Osteocyte (in vitro differentiated cells): ENCODE measurements around the gene UBE2U. TPM values are rescaled to one million over a fixed set of nuclear protein-coding genes. Genes with fewer than 3 reads are reported as not detected.

Experiments used
- DNase-seq: peaks from one replicate; pipeline ENCODE4 v3.0.0; 2021; ENCODE audit warnings: mixed read lengths; ENCODE audit not compliant: unreplicated experiment; ENCODE audit errors: extremely low spot score
- H3K27ac Mint-ChIP-seq: one replicate; pipeline ENCODE4 v1.8.0; 2021; ENCODE audit warnings: mild to moderate bottlenecking, mixed read lengths; ENCODE audit not compliant: unreplicated experiment
- H3K27me3 Mint-ChIP-seq: one replicate; pipeline ENCODE4 v1.8.0; 2021; ENCODE audit warnings: mixed read lengths; ENCODE audit not compliant: unreplicated experiment
- H3K36me3 Mint-ChIP-seq: one replicate; pipeline ENCODE4 v1.8.0; 2021; ENCODE audit warnings: mixed read lengths; ENCODE audit not compliant: unreplicated experiment
- H3K4me1 Mint-ChIP-seq: one replicate; pipeline ENCODE4 v1.8.0; 2021; ENCODE audit warnings: mixed read lengths; ENCODE audit not compliant: unreplicated experiment
- H3K4me3 Mint-ChIP-seq: one replicate; pipeline ENCODE4 v1.8.0; 2021; ENCODE audit warnings: mild to moderate bottlenecking, moderate library complexity, mixed read lengths; ENCODE audit not compliant: unreplicated experiment
- H3K9me3 Mint-ChIP-seq: one replicate; pipeline ENCODE4 v1.8.0; 2021; ENCODE audit warnings: mixed read lengths; ENCODE audit not compliant: unreplicated experiment
- total RNA-seq: library from RNA; stranded (reverse); gene quantifications from 2 replicates; pipeline ENCODE4 v1.2.1, GENCODE V29; 2021
- TF ChIP-seq, protein P1 (sequence below): fragments of 200-600 bp; sonication (generic); IDR thresholded peaks from 2 replicates; pipeline ENCODE4 v1.5.0; 2021; ENCODE audit warnings: antibody characterized with exemption, mild to moderate bottlenecking, moderate library complexity

Gene UBE2U
- total RNA-seq, 1 donor from 2014 or later = not detected

DNA sequence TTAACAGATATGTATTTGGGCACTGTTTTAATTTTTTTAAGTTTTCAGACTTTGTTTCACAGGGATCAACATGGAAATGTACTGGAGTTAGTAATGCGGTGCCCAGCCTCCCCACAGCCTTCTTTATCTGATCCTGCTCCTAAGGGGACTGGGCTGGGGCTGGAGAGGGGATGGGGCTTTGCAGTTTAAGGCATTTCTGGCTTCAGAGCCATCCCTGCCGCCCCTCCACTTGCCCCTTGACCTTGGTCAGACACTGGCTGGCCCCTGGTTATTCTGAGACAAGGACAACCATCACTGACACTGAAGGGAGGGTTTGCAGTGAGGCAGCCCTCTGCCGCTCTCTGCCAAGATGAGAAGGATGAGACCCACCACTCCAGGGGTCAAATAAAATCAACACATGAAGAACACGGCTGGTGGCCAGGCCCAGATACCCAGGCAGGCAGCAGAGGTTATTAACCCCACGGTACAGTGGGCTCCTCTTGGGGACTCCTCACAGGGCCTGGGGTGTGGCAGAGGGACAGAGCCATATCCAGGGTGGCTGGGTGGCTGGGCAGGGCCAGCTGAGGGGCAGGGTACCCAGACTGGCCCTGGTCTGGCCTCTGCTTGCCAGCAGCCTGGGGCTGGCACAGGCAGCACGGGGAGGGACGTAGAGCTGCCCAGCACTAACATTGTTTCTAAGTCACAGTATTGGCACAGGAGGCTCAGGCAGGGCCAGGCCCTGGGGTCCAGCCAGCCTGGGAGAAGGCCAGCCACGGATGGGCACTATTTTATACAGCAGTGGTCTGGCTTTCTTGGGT lies 7.2 kb upstream of the UBE2U start:
- Mint-ChIP-seq H3K27me3 (no peaks in the 10 kb centered on the region), H3K4me3 (no peak overlapping the region), H3K4me1 (peaks cover 14% of the 10 kb centered on the region), H3K9me3 (no peaks in the 10 kb centered on the region), H3K36me3 (no peaks in the 10 kb centered on the region), H3K27ac (no peak overlapping the region)
- TF ChIP-seq, protein P1, sequence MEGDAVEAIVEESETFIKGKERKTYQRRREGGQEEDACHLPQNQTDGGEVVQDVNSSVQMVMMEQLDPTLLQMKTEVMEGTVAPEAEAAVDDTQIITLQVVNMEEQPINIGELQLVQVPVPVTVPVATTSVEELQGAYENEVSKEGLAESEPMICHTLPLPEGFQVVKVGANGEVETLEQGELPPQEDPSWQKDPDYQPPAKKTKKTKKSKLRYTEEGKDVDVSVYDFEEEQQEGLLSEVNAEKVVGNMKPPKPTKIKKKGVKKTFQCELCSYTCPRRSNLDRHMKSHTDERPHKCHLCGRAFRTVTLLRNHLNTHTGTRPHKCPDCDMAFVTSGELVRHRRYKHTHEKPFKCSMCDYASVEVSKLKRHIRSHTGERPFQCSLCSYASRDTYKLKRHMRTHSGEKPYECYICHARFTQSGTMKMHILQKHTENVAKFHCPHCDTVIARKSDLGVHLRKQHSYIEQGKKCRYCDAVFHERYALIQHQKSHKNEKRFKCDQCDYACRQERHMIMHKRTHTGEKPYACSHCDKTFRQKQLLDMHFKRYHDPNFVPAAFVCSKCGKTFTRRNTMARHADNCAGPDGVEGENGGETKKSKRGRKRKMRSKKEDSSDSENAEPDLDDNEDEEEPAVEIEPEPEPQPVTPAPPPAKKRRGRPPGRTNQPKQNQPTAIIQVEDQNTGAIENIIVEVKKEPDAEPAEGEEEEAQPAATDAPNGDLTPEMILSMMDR = no peak
- no peak for DNase-seq

DNA sequence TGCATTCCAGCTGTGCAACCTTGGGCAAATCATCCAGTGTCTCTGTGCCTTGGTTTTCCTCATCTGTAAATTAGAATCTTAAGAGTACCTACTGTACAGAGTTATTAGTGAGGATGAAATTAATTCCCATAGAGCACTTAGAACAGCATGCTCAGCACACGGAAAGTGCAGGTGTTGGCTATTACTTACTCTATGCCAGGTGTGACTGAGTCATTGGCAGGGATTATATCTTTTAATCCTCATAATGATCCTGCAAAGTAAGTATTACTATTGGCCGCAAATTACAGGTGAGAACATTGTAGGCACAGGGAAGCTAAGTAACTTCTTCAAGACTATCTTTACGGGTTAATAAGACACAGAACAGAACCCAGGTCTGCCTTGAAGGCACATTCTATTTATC lies 6.3 kb upstream of the UBE2U start:
- H3K27me3 Mint-ChIP-seq = no peaks in the 10 kb centered on the region
- TF ChIP-seq, protein P1 = no peak
- DNase-seq = no peak
- no peaks in the 10 kb centered on the region for H3K9me3 Mint-ChIP-seq
- H3K4me3 Mint-ChIP-seq = no peak overlapping the region
- no peak overlapping the region for H3K27ac Mint-ChIP-seq
- peaks cover 14% of the 10 kb centered on the region for H3K4me1 Mint-ChIP-seq
- H3K36me3 Mint-ChIP-seq = no peaks in the 10 kb centered on the region

DNA sequence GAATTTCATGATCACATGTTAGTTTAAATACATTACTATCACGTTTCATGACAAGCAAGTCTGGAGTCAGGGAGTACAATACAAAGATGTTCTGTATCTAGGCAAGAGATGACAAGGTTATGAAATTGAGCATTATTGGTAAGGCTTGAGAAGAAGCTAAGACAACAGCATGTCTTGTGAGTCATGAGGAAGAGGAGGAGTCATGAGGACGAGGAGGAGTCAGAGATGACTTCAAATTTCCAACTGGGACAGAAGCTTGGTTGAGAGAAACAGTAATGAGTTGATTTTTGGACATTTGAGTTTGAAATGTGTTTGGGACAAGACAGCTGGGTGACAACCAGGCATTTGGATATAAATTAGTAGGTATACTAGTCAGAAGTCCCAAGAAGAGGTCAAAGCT lies 4.3 kb upstream of the UBE2U start:
- no peak overlapping the region for H3K4me3 Mint-ChIP-seq
- peaks cover 2% of the 10 kb centered on the region for H3K27me3 Mint-ChIP-seq
- DNase-seq = no peak
- no peak overlapping the region for H3K27ac Mint-ChIP-seq
- no peaks in the 10 kb centered on the region for H3K9me3 Mint-ChIP-seq
- TF ChIP-seq, protein P1 = no peak
- no peaks in the 10 kb centered on the region for H3K36me3 Mint-ChIP-seq
- peaks cover 14% of the 10 kb centered on the region for H3K4me1 Mint-ChIP-seq

DNA sequence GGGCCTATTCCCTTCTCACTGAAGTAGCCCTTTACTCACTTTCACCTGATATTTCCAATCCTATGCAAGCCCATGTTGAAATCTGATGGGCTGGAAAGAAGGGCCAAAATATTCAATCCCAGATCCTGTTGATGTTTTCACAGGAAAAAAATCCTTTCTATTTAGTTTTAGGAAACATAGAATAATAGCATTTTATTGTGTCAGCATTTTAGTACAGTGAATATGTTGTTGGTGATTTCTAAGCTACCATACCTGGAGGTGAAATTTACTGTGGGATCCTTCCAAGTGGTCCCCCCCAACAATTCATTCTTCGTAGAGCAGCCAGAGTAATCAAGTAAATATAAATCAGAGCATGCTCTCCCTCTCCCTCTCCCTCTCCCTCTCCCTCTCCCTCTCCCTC lies 3.4 kb upstream of the UBE2U start:
- H3K27me3 Mint-ChIP-seq = peaks cover 7% of the 10 kb centered on the region
- H3K4me1 Mint-ChIP-seq = peaks cover 6% of the 10 kb centered on the region
- no peaks in the 10 kb centered on the region for H3K36me3 Mint-ChIP-seq
- DNase-seq = no peak
- no peaks in the 10 kb centered on the region for H3K9me3 Mint-ChIP-seq
- TF ChIP-seq, protein P1 = no peak
- no peak overlapping the region for H3K4me3 Mint-ChIP-seq
- H3K27ac Mint-ChIP-seq = no peak overlapping the region

DNA sequence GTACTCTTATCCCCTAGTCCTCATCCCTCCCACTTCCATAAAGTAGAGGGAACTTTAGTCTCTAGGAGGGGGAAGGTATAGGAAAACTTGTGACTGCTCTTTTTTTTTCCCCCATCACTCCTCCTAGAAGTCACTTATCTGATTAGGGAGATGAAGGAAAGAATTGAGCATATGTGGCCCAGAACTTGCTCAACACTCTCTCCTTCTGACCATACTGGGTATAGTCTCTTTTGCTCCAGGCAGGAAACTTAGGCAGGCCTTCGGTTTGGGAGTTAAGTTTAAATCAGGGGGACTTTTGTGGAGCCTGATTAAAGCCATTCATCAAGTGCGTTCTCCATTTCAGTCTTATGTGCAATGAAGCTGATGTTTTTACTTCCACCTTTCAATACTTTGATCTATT lies 5.8 kb downstream of the UBE2U start:
- Mint-ChIP-seq H3K27me3 (peaks cover 4% of the 10 kb centered on the region), H3K4me3 (no peak overlapping the region), H3K27ac (no peak overlapping the region), H3K4me1 (peaks cover 4% of the 10 kb centered on the region), H3K9me3 (no peaks in the 10 kb centered on the region), H3K36me3 (no peaks in the 10 kb centered on the region)
- DNase-seq = no peak
- TF ChIP-seq, protein P1 = no peak
